GM12891 (cell line): ENCODE results near the gene BRS3.

ENCODE experiments used
- POLR2A ChIP-seq: IDR thresholded peaks from 2 replicates; pipeline ENCODE4 v1.6.1; 2011; ENCODE audit warnings: low read depth, low read length, control low read depth
- POLR2AphosphoS5 ChIP-seq: IDR thresholded peaks from 2 replicates; pipeline ENCODE4 v1.6.1; 2011; ENCODE audit warnings: low read depth, low read length, control low read depth
- TAF1 ChIP-seq: IDR thresholded peaks from 2 replicates; pipeline ENCODE4 v1.6.1; 2011; ENCODE audit warnings: low read depth, low read length, control low read depth

GRCh38 chrX:136457303-136457917, 30.3 kb upstream of the BRS3 start:
- no peak for TF ChIP-seq POLR2AphosphoS5
- no peak for TF ChIP-seq TAF1
- TF ChIP-seq POLR2A: no peak
